ENCODE results near the gene STXBP5.

Gene STXBP5

GRCh38 chr6:147382945-147383554 lies 178.8 kb downstream of the STXBP5 start:
- POLR2A ChIA-PET: no interaction called here
- Histone ChIP-seq H3K4me3 (ENCODE audit: low read depth, low read length) (no peak overlapping the region), H3K4me1 (ENCODE audit: control insufficient read depth, insufficient read depth, low read length) (no peaks in the 10 kb centered on the region), H3K27ac (ENCODE audit: extremely low read depth, low read depth, low read length) (no peak overlapping the region), H3K9me3 (ENCODE audit: control insufficient read depth, insufficient read depth, low read depth, low read length) (no peaks in the 10 kb centered on the region), H3K36me3 (ENCODE audit: control insufficient read depth in 2 of 2, insufficient read depth in 1 of 2, low read length in 2 of 2) (peaks cover 0 to 32% of the 10 kb centered on the region in 2 experiments; a peak in 1 of 3 replicates)
- CTCF ChIA-PET: interaction anchor here (0.5 to 4.5 kb wide), 21 partner anchors 10 to 1102 kb away, joined by 3 to 24 read pairs (median 5); partner anchors contain the start of gene SAMD5
- no peak for TF ChIP-seq ZSCAN16 (tag by site-specific recombination; IDR thresholded peaks at IDR 0.05)
- TF ChIP-seq SCRT1 (tag by site-specific recombination; IDR thresholded peaks at IDR 0.05; ENCODE audit: borderline replicate concordance): no peak
- no peak for TF ChIP-seq KLF8 (tag by site-specific recombination; IDR thresholded peaks at IDR 0.05)
- no peak for TF ChIP-seq ZNF473 (tag by site-specific recombination; IDR thresholded peaks at IDR 0.05)
- no peak for TF ChIP-seq ZNF521 (tag by site-specific recombination; IDR thresholded peaks at IDR 0.05)
- no peak for TF ChIP-seq ZNF792 (tag by site-specific recombination; IDR thresholded peaks at IDR 0.05)
- no peak for TF ChIP-seq HIC1 (tag by site-specific recombination; IDR thresholded peaks at IDR 0.05)
- TF ChIP-seq ZNF510 (tag by site-specific recombination; IDR thresholded peaks at IDR 0.05; ENCODE audit: insufficient replicate concordance): no peak
- no peak for TF ChIP-seq ZNF501 (tag by site-specific recombination; IDR thresholded peaks at IDR 0.05)
- no peak for TF ChIP-seq ELK4 (IDR thresholded peaks at IDR 0.05; ENCODE audit: borderline replicate concordance, low read depth, low read length)
- no peak for TF ChIP-seq YY2 (tag by site-specific recombination; IDR thresholded peaks at IDR 0.05)
- no peak for TF ChIP-seq ZNF837 (tag by site-specific recombination; IDR thresholded peaks at IDR 0.05)
- TF ChIP-seq SALL2 (tag by site-specific recombination; IDR thresholded peaks at IDR 0.05; ENCODE audit: borderline replicate concordance): no peak
- no peak for TF ChIP-seq ZNF184 (tag by site-specific recombination; IDR thresholded peaks at IDR 0.05)
- TF ChIP-seq GFI1B (tag by site-specific recombination; IDR thresholded peaks at IDR 0.05): no peak
- no peak for TF ChIP-seq ZNF433 (tag by site-specific recombination; IDR thresholded peaks at IDR 0.05; ENCODE audit: low read depth)
- no peak for TF ChIP-seq EGR2 (tag by site-specific recombination; IDR thresholded peaks at IDR 0.05; ENCODE audit: low read depth)
- no peak for TF ChIP-seq SP3 (tag by site-specific recombination; IDR thresholded peaks at IDR 0.05)

GRCh38 chr6:147384029-147384428 lies 179.8 kb downstream of the STXBP5 start:
- no peaks in the 10 kb centered on the region for H3K4me1 ChIP-seq (ENCODE audit: control insufficient read depth, insufficient read depth, low read length)
- H3K4me3 ChIP-seq (ENCODE audit: low read depth, low read length): no peak overlapping the region
- no peak overlapping the region for H3K27ac ChIP-seq (ENCODE audit: extremely low read depth, low read depth, low read length)
- H3K36me3 ChIP-seq (ENCODE audit: control insufficient read depth in 2 of 2, insufficient read depth in 1 of 2, low read length in 2 of 2): peaks cover 0 to 29% of the 10 kb centered on the region in 2 experiments; a peak in 1 of 3 replicates
- no peaks in the 10 kb centered on the region for H3K9me3 ChIP-seq (ENCODE audit: control insufficient read depth, insufficient read depth, low read depth, low read length)
- POLR2A ChIA-PET: no interaction called here
- CTCF ChIA-PET: interaction anchor here (0.5 to 4.5 kb wide), 12 partner anchors 9 to 797 kb away, joined by 3 to 24 read pairs (median 5); no protein-coding TSS in a partner anchor
- TF ChIP-seq ZNF302 (tag by site-specific recombination; IDR thresholded peaks at IDR 0.05; ENCODE audit: low read depth) (no peak), ZNF146 (tag by site-specific recombination; IDR thresholded peaks at IDR 0.05) (no peak), ZNF670 (tag by site-specific recombination; IDR thresholded peaks at IDR 0.05; ENCODE audit: low read depth) (no peak), BCL6B (tag by site-specific recombination; IDR thresholded peaks at IDR 0.05) (no peak), YY2 (tag by site-specific recombination; IDR thresholded peaks at IDR 0.05) (no peak), ZNF248 (tag by site-specific recombination; IDR thresholded peaks at IDR 0.05) (no peak), ZFHX2 (tag by site-specific recombination; conservative IDR thresholded peaks at IDR 0.05) (no peak), SALL2 (tag by site-specific recombination; IDR thresholded peaks at IDR 0.05; ENCODE audit: borderline replicate concordance) (no peak), ZNF202 (tag by site-specific recombination; IDR thresholded peaks at IDR 0.05; ENCODE audit: borderline replicate concordance) (no peak), PRDM6 (tag by site-specific recombination; IDR thresholded peaks at IDR 0.05) (no peak), ZNF830 (tag by site-specific recombination; IDR thresholded peaks at IDR 0.05; ENCODE audit: low read depth) (no peak), ZNF362 (tag by site-specific recombination; IDR thresholded peaks at IDR 0.05) (no peak)

Measured in HEK293 (cell line).